ENCODE data around the gene PSMD1.
"Not testable (repeated sequence)": the region's sequence is repeated elsewhere in the genome, so short reads cannot be mapped to it uniquely, and the experiment has no call there.

PSMD1 gene

DNA sequence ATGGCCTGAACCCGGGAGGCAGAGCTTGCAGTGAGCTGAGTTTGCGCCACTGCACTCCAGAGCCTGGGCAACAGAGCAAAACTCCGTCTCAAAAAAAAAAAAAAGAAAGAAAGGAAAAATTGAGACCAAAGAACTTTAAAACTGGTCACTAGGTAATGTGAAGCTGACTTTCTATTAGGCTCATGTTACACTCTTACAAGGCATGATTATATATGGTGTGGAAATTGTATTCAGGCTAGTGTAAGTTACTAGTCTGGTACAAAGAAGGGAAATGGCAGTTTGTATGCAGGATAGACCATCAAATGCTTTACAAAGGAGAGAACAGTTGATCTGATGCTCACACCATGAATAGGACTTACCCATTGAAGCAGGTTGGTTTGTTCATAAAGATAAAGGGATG lies 106.3 kb downstream of the PSMD1 start:
- no peak for FAIRE-seq

DNA sequence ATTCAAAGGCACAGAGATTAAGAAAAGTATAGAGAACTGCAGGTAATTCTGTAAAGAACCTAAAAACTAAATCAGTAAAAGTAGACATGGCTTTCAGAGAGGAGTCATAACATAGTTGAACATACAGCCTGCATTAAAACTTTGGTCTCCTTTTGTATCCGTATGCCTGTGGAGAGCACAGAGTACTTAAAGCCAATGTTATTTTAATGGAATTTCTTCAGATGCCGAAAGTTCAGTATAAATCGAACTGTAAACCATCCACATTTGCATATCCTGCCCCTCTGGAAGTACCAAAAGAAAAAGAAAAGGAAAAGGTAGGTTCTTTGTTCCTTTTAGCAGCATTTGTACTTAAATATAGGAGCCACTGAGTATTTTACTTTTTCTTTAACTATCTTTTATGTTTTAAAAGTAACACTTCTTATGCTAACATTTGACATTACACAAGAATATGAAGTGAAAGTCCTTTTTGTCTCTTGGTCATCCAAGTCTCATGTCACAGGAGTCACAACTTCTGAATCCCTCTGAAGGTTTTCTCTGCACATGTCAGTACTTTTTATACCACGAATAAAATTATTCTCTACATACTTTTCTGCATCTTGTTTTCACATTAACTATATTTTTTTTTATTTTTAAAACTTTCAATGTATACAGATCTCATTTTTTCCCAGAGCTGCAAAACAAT lies 106.9 kb downstream of the PSMD1 start:
- FAIRE-seq, result no peak

DNA sequence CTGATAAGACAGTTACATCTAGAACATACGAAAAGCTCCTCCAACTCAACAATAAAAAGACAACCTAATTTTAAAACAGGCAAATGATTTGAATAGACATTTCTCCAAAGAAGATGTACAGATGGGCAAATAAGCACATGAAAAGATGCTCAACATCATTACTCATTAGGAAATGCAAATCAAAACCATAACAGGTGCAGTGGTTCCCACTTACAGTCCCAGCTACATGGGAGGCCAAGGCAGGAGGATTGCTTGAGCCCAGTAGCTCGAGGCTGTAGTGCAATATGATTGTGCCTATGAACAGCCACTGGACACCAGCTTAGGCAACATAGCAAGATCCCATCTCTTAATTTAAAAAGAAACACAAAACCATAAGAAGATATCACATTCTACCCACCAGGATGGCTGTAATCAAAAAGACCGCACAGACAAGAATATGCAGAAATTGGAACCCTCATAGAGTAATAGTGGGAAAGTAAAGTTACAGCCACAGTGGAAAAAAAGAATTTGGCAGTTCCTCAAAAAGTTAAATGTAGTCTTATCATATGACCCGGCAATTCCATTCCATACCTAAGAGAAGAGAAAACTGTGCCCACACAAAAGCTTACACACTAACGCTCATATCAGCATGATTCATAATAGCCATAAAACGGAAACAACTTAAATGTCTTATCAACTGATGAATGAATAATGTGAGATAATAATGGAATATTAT lies 111.2 kb downstream of the PSMD1 start:
- FAIRE-seq, result no peak

DNA sequence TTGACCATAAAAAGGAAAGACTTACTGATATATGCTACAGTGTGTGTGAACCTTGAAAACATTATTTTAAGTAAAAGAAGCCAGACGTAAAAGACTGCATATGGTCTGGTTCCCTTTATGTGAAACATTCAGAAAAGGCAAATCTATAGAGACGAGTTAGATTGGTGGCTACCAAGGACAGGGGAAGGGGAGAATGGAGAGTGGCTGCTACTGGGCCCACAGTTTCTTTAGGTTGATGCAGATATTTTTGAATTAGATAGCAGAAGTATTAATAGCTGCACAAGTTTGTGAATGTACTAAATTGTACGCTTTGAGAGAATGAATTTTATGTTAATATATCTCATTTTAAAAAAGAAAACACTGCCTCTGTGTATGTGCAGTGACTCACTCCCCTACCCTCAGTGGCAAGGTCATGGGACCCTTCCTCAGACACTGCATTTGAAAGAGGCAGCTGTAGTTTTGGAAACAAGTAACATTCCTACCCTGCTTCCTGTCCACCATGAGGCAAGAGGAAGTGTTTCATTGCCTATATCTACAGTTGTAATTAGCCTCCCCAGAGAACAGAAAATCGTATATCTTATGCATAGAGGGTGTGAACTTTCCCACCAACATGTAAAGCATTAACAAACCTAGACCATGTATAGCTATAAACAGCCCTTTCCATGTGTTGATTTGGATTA lies 111.9 kb downstream of the PSMD1 start:
- no peak for FAIRE-seq

DNA sequence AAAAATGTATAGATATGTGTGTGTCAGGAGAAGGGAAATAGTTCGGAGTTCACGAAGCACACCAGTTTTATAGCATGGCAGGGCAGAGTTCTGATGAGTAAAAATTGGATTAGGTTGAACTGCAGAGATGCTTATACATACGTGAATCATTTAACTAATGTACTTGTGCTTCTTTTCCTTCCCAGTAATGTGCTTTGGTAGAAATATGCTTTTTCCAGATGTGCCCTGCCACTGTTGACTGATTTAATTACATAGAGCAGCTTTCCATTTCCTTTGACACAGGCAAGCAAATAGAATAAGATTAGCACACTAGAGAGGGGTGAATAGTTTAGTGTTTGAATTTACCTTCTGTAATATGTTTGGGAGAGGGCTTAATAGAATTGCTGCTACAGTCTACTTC lies 112.8 kb downstream of the PSMD1 start:
- no peak for FAIRE-seq

DNA sequence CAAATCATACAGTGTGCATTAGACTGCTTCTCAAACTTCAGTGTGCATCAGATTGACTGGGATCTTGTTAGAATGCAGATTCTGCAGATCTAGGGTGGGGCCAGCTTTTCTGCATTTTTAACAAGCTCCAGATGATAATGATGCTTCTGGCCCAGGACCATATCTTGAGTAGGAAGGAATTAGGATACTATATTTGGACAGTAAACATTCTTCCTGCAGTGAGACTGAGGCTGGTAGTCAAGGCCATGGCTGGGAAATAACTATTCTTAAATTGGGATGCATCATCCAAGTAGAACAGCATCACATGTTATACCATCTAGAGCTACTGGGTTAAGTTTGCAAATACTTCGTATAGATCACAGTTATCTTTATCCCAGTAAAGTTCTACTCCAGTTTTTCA lies 113.4 kb downstream of the PSMD1 start:
- no peak for FAIRE-seq

GRCh38 chr2:231172025-231172424 lies 115.4 kb downstream of the PSMD1 start:
- no peak for FAIRE-seq

DNA sequence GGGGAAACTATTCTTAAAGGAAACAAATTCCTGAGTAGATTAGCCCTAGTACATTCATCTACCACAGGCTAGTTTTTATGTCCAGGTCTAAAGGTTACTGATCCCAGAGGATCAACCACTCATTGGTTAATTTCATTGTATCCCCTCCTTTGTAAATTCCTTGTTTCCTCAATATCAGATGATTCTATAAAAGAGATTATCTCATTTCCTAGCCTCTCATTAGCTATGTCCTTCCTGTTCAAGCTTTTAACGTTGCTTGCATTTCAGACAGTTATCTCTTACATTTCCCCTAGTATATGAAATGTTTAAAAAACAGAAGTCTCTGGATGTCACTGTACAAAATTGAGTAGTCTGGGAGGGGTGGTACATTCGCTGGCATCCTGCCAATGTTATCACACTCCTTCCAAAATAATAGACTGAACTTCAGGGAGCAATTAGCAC lies 117.6 kb downstream of the PSMD1 start:
- no peak for FAIRE-seq

DNA sequence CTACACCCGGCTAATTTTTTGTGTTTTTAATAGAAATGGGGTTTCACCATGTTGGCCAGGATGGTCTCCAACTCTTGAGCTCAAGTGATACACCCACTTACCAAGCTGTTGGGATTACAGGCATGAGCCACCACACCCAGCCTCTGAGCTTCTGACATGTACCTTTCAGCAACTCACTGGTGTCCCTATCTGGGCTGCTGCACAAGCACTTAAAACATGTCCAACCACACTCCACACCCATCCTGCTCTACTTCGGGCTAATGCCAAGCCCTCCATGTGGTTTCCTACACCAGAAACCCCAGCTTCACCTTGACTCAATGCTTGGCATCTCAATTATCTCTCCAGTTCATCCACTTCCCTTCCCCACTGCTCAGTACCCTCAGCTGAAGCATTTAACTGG lies 119.4 kb downstream of the PSMD1 start:
- no peak for FAIRE-seq

- no peak for FAIRE-seq
Observed at GRCh38 chr2:231177156-231178025, 120.7 kb downstream of the PSMD1 start.

DNA sequence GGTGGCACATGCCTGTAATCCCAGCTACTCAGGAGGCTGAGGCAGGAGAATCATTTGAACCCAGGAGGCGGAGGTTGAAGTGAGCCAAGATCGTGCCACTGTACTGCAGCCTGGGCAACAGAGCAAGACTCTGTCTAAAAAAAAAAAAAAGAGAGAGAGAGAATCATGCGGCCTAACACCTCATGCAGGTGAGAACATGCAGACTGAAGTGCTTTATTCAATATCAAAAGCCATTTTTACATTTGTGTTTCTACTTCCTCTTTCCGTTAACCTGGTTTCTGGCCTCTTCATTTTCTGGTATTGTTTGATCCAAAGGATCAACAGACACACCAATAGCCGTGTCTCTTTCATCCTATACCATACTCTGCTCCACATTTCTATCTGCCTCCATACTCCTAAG lies 122.1 kb downstream of the PSMD1 start:
- FAIRE-seq, result not testable (repeated sequence)

GRCh38 chr2:231181860-231182512 lies 125.3 kb downstream of the PSMD1 start:
- no peak for FAIRE-seq

GRCh38 chr2:231182513-231182899 lies 125.8 kb downstream of the PSMD1 start:
- no peak for FAIRE-seq

DNA sequence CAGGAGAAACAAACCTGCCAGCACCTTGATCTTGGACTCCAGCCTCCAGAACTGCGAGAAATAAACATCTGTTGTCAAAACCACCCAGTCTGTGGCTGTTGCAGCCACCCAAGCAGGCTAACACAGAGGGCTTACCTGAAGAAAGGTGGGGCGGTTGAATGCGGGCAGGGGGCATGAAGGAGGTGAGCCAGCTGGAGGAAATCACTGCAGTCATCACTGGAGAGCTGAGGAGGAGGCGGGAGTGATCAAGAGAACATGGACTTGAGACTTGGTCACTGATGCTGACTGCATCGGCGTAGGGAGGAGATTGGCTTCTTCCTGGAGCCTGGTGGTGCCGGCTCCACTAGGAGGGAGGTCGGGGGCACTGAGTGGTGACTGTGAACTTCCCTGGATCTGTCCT lies 127.2 kb downstream of the PSMD1 start:
- no peak for FAIRE-seq

- no peak for FAIRE-seq
Observed at GRCh38 chr2:231184319-231184718, 127.7 kb downstream of the PSMD1 start.

GRCh38 chr2:231185050-231185725 lies 128.5 kb downstream of the PSMD1 start:
- no peak for FAIRE-seq

- no peak for FAIRE-seq
Observed at GRCh38 chr2:231185886-231186285, 129.2 kb downstream of the PSMD1 start.

- no peak for FAIRE-seq
Observed at GRCh38 chr2:231186325-231186724, 129.7 kb downstream of the PSMD1 start.

GRCh38 chr2:231187736-231188505 lies 131.3 kb downstream of the PSMD1 start:
- FAIRE-seq, result no peak

- no peak for FAIRE-seq
Observed at GRCh38 chr2:231188506-231189170, 132.0 kb downstream of the PSMD1 start.

GRCh38 chr2:231189171-231189530 lies 132.5 kb downstream of the PSMD1 start:
- FAIRE-seq, result no peak
